Brain pericyte (primary cell): ENCODE results near the gene EIF2S3.
"Not testable (repeated sequence)": the region's sequence is repeated elsewhere in the genome, so short reads cannot be mapped to it uniquely, and the experiment has no call there.

Source experiments
- DNase-seq: peaks from one replicate; pipeline ENCODE4 v3.0.0-alpha.2; 2012; ENCODE audit warnings: low read depth, low spot score

Gene EIF2S3

DNA sequence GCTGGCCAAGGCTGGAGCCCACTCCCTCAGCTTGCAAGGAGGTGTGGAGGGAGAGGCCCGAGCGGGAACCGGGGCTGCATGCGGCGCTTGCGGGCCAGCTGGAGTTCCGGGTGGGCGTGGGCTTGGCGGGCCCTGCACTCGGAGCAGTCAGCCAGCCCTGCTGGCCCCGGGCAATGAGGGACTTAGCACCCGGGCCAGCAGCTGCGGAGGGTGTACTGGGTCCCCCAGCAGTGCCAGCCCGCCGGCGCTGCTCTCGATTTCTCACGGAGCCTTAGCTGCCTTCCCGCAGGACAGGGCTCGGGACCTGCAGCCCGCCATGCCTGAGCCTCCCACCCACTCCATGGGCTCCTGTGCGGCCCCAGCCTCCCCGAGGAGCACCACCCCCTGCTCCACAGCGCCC, 5.1 kb upstream of the EIF2S3 start:
- DNase-seq: not testable (repeated sequence)

GRCh38 chrX:24050522-24051318, 4.0 kb upstream of the EIF2S3 start:
- not testable (repeated sequence) for DNase-seq

DNA sequence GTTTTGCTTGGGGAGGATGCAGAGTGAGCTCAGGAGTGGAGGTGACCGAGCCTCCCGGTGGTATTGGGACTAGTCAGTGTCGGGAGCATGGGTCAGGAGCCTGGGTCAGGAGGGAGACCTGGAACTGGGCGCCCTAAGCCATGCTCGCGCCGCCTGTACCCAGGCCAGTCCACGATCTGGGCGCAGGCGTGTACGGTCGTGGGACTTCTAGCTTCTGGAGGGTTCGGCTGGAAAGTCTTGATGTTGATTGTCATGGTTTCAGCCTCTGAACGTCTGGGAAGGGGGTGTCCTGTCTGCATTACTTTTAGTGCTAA, 244 bp downstream of the EIF2S3 start:
- DNase-seq: peak; percentile 2

GRCh38 chrX:24063488-24063887, 8.7 kb downstream of the EIF2S3 start:
- no peak for DNase-seq

- DNase-seq: no peak
These were observed 15.1 kb downstream of the EIF2S3 start for GRCh38 chrX:24069877-24070276.

- no peak for DNase-seq
These were observed 24.7 kb downstream of the EIF2S3 start for GRCh38 chrX:24079411-24079810.

GRCh38 chrX:24080245-24080644, 25.5 kb downstream of the EIF2S3 start:
- not testable (repeated sequence) for DNase-seq

- no peak for DNase-seq
These were observed 25.9 kb downstream of the EIF2S3 start for GRCh38 chrX:24080704-24081103.

GRCh38 chrX:24081661-24082154, 27.0 kb downstream of the EIF2S3 start:
- DNase-seq: no peak

GRCh38 chrX:24082447-24082846, 27.7 kb downstream of the EIF2S3 start:
- no peak for DNase-seq

- no peak for DNase-seq
These were observed 30.3 kb downstream of the EIF2S3 start for GRCh38 chrX:24085101-24085500.

DNA sequence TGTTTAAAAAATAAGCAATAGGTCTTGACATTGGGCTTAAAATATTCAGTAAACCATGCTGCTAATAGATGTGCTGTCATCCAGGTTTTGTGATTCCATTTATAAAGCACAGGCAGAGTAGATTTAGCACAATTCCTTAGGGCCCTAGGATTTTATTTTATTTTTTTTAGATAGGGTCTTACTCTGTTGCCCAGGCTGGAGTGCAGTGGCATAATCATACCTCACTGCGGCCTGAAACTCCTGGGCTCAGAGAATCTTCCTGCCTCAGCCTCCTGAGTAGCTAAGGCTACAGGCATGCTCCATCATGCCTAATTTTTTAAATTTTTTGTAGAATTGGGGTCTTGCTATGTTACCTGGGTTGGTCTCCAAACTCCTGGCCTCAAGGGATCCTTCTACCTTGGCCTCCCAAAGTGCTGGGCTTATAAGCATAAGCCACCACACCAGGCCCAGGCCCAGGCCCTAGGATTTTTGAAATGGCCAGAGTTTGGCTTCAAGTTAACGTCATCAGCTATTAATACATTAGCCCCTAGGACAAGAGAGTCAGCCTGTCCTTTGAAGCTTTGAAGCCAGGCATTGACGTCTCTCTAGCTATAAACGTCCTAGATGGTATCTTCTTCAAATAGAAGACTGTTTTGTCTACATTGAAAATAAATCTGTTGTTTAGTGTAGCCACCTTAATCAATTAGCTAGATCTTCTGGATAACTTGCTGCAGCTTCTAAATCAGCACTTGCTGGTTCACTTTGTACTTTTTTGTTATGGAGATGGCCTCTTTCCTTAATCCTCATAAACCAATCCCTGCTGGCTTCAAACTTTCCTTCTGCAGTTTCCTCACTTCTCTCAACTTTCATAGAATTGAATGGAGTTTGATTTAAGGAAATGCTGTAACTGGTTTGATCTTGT, 35.8 kb downstream of the EIF2S3 start:
- DNase-seq: no peak

- no peak for DNase-seq
These were observed 39.0 kb downstream of the EIF2S3 start for GRCh38 chrX:24093746-24094145.

DNA sequence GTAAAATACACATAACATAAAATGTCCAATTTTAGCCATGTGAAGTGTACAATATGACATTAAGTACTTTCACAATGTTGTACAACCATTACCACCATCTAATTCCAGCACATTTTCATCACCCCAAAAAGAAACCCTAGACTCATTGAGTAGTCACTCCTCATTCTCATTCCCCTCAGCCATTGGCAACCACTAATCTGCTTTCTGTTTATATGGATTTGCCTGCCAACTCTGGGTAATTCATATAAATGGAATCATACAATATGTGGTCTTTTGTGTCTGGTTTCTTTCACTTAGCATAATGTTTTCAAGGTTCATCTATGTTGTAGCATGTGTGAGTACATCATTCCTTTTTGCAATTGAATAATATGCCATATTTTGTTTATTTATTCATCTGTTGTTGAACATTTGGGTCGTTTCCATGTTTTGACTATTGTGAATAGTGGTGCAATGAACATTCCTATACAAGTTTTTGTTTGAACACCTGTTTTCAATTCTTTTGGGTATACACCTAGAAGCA, 43.0 kb downstream of the EIF2S3 start:
- DNase-seq: no peak

GRCh38 chrX:24098932-24099331, 44.2 kb downstream of the EIF2S3 start:
- no peak for DNase-seq

- no peak for DNase-seq
These were observed 44.6 kb downstream of the EIF2S3 start for GRCh38 chrX:24099394-24099793.

- no peak for DNase-seq
These were observed 46.0 kb downstream of the EIF2S3 start for GRCh38 chrX:24100713-24101112.

- no peak for DNase-seq
These were observed 55.3 kb downstream of the EIF2S3 start for GRCh38 chrX:24110069-24110468.

DNA sequence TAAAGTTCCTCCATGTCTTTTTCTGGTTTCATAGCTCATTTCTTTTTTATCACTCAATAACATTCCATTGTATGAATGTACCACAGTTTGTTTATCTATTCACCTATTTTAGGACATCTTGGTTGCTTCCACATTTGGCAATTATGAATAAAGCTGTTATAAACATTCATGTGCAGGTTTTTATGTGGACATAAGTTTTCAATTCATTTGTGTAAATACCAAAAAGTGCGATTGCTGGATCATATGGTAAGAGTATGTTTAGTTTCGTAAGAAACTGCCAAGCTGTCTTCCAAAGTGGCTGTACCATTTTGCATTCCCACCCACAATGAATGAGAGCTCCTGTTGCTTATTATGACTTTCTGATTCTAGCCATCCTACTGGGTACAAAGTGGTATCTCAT, 58.4 kb downstream of the EIF2S3 start:
- no peak for DNase-seq

- peak; percentile 3 for DNase-seq
These were observed 62.5 kb downstream of the EIF2S3 start for GRCh38 chrX:24117258-24117657.

DNA sequence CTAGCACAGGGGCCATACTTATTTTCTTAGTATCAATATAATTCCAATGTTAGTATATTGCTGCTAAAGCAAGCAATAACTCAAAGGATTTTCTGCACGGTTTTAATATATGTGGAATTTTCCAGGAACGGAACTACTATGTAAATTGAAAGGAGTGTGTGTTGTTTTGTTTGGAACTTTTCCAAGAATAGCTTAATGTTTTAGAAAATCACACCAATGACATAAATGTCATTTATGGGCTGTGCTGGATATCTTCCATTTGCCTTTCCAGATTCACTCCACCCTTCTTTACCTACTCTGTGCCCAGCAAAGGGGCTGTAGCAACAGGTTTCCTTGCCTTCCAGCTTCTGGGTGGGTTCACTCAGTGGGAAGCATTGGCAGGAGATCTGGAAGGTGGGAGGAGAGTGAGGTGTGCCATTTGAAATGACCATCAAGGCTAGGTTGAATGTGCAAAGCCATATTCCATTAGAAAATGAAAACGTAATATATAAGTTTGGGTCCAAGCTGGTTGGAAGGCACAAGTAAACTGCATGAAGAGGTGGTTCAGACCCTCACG, 69.6 kb downstream of the EIF2S3 start:
- DNase-seq: no peak

DNA sequence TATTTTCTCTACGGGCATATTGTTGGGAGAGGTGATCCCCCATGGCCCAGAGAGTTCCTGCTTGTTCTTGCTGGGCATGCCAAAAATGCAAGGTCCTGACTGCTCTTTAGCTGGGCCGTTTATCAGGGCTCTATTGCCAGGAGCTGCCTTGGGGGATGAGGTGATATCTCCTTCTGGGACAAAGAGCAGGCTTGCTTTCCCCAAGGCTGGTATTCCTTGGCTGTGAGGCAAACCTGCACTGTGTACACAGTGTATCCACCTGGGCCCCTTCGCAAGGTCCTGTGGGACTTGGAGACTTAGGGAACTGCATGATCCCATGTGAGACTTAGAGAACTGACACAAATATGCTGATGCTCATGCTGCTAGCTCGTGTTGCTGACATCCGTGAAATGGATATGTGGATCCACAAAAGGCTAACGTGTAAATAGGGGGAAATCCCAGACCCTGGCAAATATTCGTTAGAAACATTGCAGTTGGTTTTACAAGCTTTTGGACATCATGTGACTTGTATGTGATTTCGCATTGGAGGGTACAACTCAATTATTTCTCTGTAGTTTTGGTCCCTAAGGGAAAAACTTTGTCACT, 70.4 kb downstream of the EIF2S3 start:
- no peak for DNase-seq
